ENCODE measurements around the gene GPALPP1. TPM values are rescaled to one million over a fixed set of nuclear protein-coding genes. Genes with fewer than 3 reads are reported as not detected.

Gene GPALPP1
- total and polyA plus RNA-seq, 2 donors (not counting 1 experiment from before 2014, with no cell fraction given), result 19.7 to 41.8 TPM

- no peak overlapping the region for H3K4me2 ChIP-seq (replicated peaks; ENCODE audit: low read depth, low read length, poor library complexity, severe bottlenecking)
- H3K4me1 ChIP-seq (ENCODE audit: control insufficient read depth in 2 of 2, insufficient read depth in 2 of 2, low read length in 2 of 2), result no peaks in the 10 kb centered on the region
- no peak overlapping the region for H3K4me3 ChIP-seq (ENCODE audit: control extremely low read depth in 1 of 5, extremely low read depth in 1 of 5, insufficient read depth in 1 of 5, low read depth in 2 of 5, low read length in 4 of 5)
- Mint-ChIP-seq H3K27me3 (peaks cover 23% of the 10 kb centered on the region), H3K4me3 (no peak overlapping the region), H3K27ac (no peak overlapping the region), H3K9me3 (ENCODE audit: insufficient read depth) (no peaks in the 10 kb centered on the region), H3K4me1 (no peaks in the 10 kb centered on the region)
- no peak overlapping the region for H3K9ac ChIP-seq (ENCODE audit: low read length)
- intact Hi-C loops (cut with micrococcal nuclease), result no loop called here
- ATAC-seq (ENCODE audit: low read depth) (no peak), DNase-seq (no peak)
- peaks cover 0 to 4% (median 2%) of the 10 kb centered on the region in 4 experiments for H3K27me3 ChIP-seq (replicated peaks in 1 of 4; ENCODE audit: control extremely low read depth in 1 of 4, control insufficient read depth in 3 of 4, insufficient read depth in 4 of 4, low read length in 3 of 4)
- no peaks in the 10 kb centered on the region for H4K20me1 ChIP-seq (ENCODE audit: control insufficient read depth, insufficient read depth, low read length, poor library complexity, severe bottlenecking)
- no peaks in the 10 kb centered on the region for H3K36me3 ChIP-seq (replicated peaks in 1 of 2; ENCODE audit: control extremely low read depth in 1 of 2, control insufficient read depth in 1 of 2, extremely low read depth in 1 of 2, insufficient read depth in 2 of 2, low read length in 1 of 2)
- 90% methylated on average over 1 of the region's 4 CpGs for WGBS (ENCODE audit: insufficient coverage)
- no peaks in the 10 kb centered on the region for H3K9me3 ChIP-seq (ENCODE audit: control extremely low read depth in 1 of 3, control insufficient read depth in 2 of 3, insufficient read depth in 1 of 3, low read length in 2 of 3)
- no peaks in the 10 kb centered on the region for H3K79me2 ChIP-seq (ENCODE audit: control insufficient read depth, insufficient read depth, low read length)
- POLR2A ChIA-PET, result no interaction called here
- no peak overlapping the region for H3K27ac ChIP-seq (ENCODE audit: low read length in 2 of 2)
- CTCF ChIA-PET, result no interaction called here
- TF ChIP-seq EZH2 (IDR thresholded peaks at IDR 0.05; ENCODE audit: borderline replicate concordance, insufficient read depth, low read depth, low read length, poor library complexity, severe bottlenecking), result no peak
- TF ChIP-seq CTCF (IDR thresholded peaks at IDR 0.05), result no peak
- no peak overlapping the region for H2AFZ ChIP-seq (ENCODE audit: insufficient read depth, low read depth, low read length, poor library complexity, severe bottlenecking)
These were observed 84.5 kb downstream of the GPALPP1 start for GRCh38 chr13:45073809-45074208.

- Histone ChIP-seq H3K27me3 (replicated peaks in 1 of 4; ENCODE audit: control extremely low read depth in 1 of 4, control insufficient read depth in 3 of 4, insufficient read depth in 4 of 4, low read length in 3 of 4) (peaks cover 0 to 4% (median 2%) of the 10 kb centered on the region in 4 experiments), H3K4me2 (replicated peaks; ENCODE audit: low read depth, low read length, poor library complexity, severe bottlenecking) (no peak overlapping the region), H4K20me1 (ENCODE audit: control insufficient read depth, insufficient read depth, low read length, poor library complexity, severe bottlenecking) (no peaks in the 10 kb centered on the region), H3K79me2 (ENCODE audit: control insufficient read depth, insufficient read depth, low read length) (no peaks in the 10 kb centered on the region), H2AFZ (ENCODE audit: insufficient read depth, low read depth, low read length, poor library complexity, severe bottlenecking) (no peak overlapping the region), H3K36me3 (replicated peaks in 1 of 2; ENCODE audit: control extremely low read depth in 1 of 2, control insufficient read depth in 1 of 2, extremely low read depth in 1 of 2, insufficient read depth in 2 of 2, low read length in 1 of 2) (no peaks in the 10 kb centered on the region), H3K4me1 (ENCODE audit: control insufficient read depth in 2 of 2, insufficient read depth in 2 of 2, low read length in 2 of 2) (no peaks in the 10 kb centered on the region), H3K4me3 (ENCODE audit: control extremely low read depth in 1 of 5, extremely low read depth in 1 of 5, insufficient read depth in 1 of 5, low read depth in 2 of 5, low read length in 4 of 5) (no peak overlapping the region), H3K27ac (ENCODE audit: low read length in 2 of 2) (no peak overlapping the region), H3K9me3 (ENCODE audit: control extremely low read depth in 1 of 3, control insufficient read depth in 2 of 3, insufficient read depth in 1 of 3, low read length in 2 of 3) (no peaks in the 10 kb centered on the region), H3K9ac (ENCODE audit: low read length) (no peak overlapping the region)
- WGBS (ENCODE audit: insufficient coverage), result no CpG with 5 or more reads among the region's 6 CpGs
- CTCF ChIA-PET, result no interaction called here
- H3K27me3 Mint-ChIP-seq, result peaks cover 20% of the 10 kb centered on the region
- ATAC-seq (ENCODE audit: low read depth) (no peak), DNase-seq (no peak)
- intact Hi-C loops (cut with micrococcal nuclease), result no loop called here
- POLR2A ChIA-PET, result no interaction called here
- no peak overlapping the region for H3K27ac Mint-ChIP-seq
- no peaks in the 10 kb centered on the region for H3K4me1 Mint-ChIP-seq
- no peak for TF ChIP-seq CTCF (IDR thresholded peaks at IDR 0.05)
- TF ChIP-seq EZH2 (IDR thresholded peaks at IDR 0.05; ENCODE audit: borderline replicate concordance, insufficient read depth, low read depth, low read length, poor library complexity, severe bottlenecking), result no peak
- H3K4me3 Mint-ChIP-seq, result no peak overlapping the region
- H3K9me3 Mint-ChIP-seq (ENCODE audit: insufficient read depth), result no peaks in the 10 kb centered on the region
These were observed 85.4 kb downstream of the GPALPP1 start for GRCh38 chr13:45074721-45075120.

Measured in B cell (primary cell).